ENCODE data around the gene C2orf68. TPM values are rescaled to one million over a fixed set of nuclear protein-coding genes. Genes with fewer than 3 reads are reported as not detected.

C2orf68 gene
- total RNA-seq, 2 donors from 2014 or later: 13.0 to 21.9 TPM

DNA sequence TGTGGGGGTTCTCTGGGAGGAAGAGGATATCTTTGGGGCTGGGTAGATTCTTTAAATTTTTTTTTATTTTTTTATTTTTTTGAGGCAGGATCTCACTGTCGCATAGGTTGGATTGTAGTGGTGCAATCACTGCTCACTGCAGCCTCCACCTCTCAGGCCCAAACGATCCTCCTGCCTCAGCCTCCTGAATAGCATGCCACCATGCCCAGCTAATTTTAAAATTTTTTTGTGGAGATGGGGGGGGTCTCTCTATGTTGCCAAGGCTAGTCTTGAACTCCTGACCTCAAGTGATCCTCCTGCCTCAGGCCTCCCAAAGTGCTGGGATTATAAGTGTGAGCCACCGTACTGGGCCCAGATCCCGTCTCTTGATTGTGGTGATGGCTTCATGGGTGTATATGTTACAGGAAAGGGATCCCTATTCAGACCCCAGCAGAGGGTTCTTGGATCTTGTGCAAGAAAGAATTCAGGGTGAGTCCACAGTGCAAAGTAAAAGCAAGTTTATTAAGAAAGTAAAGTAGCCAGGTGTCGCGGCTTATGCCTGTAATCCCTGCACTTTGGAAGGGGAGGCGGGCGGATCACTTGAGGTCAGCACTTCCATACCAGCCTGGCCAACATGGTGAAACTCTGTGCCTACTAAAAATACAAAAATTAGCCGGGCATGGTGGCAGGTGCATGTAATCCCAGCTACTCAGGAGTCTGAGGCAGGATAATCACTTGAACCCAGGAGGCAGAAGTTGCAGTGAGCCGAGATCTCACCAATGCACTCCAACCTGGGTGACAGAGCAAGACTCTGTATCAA, 2.0 kb upstream of the C2orf68 start:
- no peaks in the 10 kb centered on the region for H3K9me3 ChIP-seq
- H3K27me3 ChIP-seq (replicated peaks; ENCODE audit: insufficient read depth): no peaks in the 10 kb centered on the region
- TF ChIP-seq, protein P1, sequence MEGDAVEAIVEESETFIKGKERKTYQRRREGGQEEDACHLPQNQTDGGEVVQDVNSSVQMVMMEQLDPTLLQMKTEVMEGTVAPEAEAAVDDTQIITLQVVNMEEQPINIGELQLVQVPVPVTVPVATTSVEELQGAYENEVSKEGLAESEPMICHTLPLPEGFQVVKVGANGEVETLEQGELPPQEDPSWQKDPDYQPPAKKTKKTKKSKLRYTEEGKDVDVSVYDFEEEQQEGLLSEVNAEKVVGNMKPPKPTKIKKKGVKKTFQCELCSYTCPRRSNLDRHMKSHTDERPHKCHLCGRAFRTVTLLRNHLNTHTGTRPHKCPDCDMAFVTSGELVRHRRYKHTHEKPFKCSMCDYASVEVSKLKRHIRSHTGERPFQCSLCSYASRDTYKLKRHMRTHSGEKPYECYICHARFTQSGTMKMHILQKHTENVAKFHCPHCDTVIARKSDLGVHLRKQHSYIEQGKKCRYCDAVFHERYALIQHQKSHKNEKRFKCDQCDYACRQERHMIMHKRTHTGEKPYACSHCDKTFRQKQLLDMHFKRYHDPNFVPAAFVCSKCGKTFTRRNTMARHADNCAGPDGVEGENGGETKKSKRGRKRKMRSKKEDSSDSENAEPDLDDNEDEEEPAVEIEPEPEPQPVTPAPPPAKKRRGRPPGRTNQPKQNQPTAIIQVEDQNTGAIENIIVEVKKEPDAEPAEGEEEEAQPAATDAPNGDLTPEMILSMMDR (IDR thresholded peaks at IDR 0.05): no peak
- no peak overlapping the region for H3K27ac ChIP-seq
- H3K4me1 ChIP-seq (ENCODE audit: control insufficient read depth in 1 of 2, low read depth in 2 of 2): peaks cover 19 to 40% of the 10 kb centered on the region in 2 donors
- no peak overlapping the region for H3K4me3 ChIP-seq
- H3K36me3 ChIP-seq: no peaks in the 10 kb centered on the region
- DNase-seq (ENCODE audit: low spot score): no peak
- no peak for ATAC-seq (ENCODE audit: insufficient number of reproducible peaks, low FRiP score, low read depth)

- Histone ChIP-seq H3K4me3 (peak overlapping the region; percentile 78), H3K4me1 (ENCODE audit: control insufficient read depth in 1 of 2, low read depth in 2 of 2) (peaks cover 14 to 42% of the 10 kb centered on the region in 2 donors), H3K9me3 (no peaks in the 10 kb centered on the region), H3K36me3 (peaks cover 4% of the 10 kb centered on the region), H3K27me3 (replicated peaks; ENCODE audit: insufficient read depth) (no peaks in the 10 kb centered on the region), H3K27ac (peak overlapping the region; percentile 82 to 84)
- TF ChIP-seq, protein P1 (IDR thresholded peaks at IDR 0.05): no peak
- no peak for ATAC-seq (ENCODE audit: insufficient number of reproducible peaks, low FRiP score, low read depth)
- no peak for DNase-seq (ENCODE audit: low spot score)
These were observed 605 bp downstream of the C2orf68 start for GRCh38 chr2:85611217-85611704.

DNA sequence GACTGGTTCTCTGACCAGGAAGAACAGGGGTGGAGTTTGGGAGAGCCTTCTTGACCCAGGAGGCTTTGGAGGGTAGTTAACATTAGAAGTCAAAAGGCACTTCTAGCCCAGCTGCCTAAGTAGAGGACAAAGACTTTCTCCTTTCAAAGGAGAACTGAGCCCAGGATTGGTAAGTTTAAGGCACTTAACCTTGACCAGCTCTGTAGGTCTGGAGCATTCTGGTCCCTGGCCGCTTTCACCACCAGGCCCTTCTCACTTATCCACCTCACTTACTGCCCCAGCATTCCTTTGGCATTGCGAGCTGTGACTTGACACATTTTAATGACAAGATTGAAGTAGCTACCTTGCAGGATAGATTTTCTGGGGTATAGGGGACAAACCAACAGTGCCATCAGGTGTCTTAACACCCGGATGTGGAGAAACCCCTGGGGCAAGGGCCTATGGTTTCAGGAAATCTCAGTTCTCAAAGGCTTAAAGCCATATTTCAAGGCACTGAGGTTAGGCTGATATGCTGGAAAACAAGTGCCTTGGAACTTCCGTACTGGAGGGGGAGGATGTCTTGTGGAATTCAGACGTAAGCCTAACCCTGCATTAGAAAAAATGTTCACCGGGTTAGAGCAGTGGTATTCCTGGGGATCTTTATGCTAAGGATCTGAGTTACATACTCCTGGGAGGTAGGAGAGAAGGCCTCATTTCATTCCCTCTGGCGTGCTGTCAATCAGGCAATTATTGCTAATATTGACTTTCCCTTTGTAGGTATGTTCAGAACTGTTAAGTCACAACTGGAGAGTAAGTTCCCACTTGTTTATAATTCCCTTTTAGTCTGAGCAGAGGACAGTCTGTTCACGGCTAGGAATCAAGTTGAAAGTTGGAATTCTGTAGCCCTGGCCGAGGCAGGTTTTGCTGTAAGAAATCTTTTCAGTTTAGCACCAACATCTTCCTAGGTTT, 4.3 kb downstream of the C2orf68 start:
- TF ChIP-seq, protein P1 (IDR thresholded peaks at IDR 0.05): no peak
- H3K9me3 ChIP-seq: no peaks in the 10 kb centered on the region
- H3K36me3 ChIP-seq: peaks cover 4% of the 10 kb centered on the region
- no peak overlapping the region for H3K4me3 ChIP-seq
- ATAC-seq (ENCODE audit: insufficient number of reproducible peaks, low FRiP score, low read depth) (no peak), DNase-seq (ENCODE audit: low spot score) (no peak)
- H3K27me3 ChIP-seq (replicated peaks; ENCODE audit: insufficient read depth): no peaks in the 10 kb centered on the region
- peak overlapping the region; percentile 16 to 85 for H3K27ac ChIP-seq
- peaks cover 38 to 70% of the 10 kb centered on the region in 2 donors for H3K4me1 ChIP-seq (ENCODE audit: control insufficient read depth in 1 of 2, low read depth in 2 of 2)

- Histone ChIP-seq H3K27me3 (replicated peaks; ENCODE audit: insufficient read depth) (no peaks in the 10 kb centered on the region), H3K36me3 (peaks cover 4% of the 10 kb centered on the region), H3K9me3 (no peaks in the 10 kb centered on the region), H3K4me1 (ENCODE audit: control insufficient read depth in 1 of 2, low read depth in 2 of 2) (peaks cover 42 to 77% of the 10 kb centered on the region in 2 donors), H3K4me3 (peak overlapping the region; percentile 31), H3K27ac (peak overlapping the region; percentile 60 to 85)
- ATAC-seq (ENCODE audit: insufficient number of reproducible peaks, low FRiP score, low read depth): no peak
- DNase-seq (ENCODE audit: low spot score): no peak
- TF ChIP-seq, protein P1 (IDR thresholded peaks at IDR 0.05): no peak
These were observed 5.8 kb downstream of the C2orf68 start for GRCh38 chr2:85606116-85606455.

Measured in thoracic aorta (tissue), 2 donors.